ENCODE data around the gene NBEA.

DNA sequence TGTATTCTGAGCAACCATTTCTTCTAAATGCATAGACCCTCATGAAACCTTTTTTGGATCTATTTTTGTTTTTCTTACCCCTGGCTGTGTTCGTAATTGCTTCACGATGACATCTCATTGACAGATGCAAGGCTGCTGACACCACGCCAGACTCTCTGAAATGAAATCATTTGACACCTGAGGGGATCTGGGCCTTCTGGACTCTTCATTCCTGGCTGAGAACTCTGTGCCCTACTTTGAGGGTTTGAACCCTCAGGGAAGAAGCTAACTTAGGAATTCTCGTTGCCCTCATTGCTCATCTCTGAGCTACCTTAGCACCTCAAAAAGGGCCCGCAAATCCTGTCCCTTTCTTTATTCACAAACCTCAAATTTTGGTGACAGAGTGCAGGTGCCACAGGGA lies 40.5 kb upstream of the NBEA start:
- TF ChIP-seq CTCF (IDR thresholded peaks at IDR 0.05) = no peak
- TF ChIP-seq POLR2A (IDR thresholded peaks at IDR 0.05) = no peak

All from stomach (tissue), 4 donors.